ENCODE results near the gene L3MBTL3.
A peak's percentile ranks its signal among the peaks of the same experiment; 100 is the strongest.

L3MBTL3 gene

DNA sequence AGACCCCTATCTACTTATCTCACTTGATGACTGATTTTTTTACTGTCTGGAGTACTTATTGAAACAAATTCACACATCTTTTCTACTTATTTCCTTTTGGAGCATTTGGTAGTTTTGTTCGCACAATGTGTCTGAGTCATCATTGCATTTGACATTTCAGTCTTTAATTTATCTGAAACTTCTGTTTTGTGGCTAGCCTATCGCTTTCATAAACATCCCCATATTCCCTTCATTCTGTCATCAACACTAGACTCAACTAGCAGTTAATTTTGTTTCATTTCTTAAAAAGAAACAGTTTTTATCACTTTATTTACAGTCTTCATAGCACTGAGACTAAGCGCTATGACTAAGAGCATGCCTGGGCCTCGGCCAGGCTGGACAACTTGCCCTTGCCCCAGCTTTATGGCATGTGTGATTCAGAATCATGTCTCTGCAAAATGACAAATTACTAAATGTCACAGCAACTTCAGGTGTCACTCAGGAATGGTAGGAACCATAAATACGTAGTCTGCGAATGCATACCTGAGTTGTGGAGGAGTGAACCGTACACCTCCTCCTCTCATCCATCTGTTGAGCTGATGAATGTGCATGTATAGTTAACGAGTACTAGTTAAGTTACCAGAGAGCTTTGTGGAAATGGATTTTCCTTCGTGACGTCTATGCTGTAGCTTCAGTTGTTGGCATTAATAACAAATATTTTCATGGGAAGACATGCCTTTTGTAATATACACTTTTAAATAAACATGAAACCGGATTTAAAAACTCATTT lies 16.2 kb downstream of the L3MBTL3 start:
- TF ChIP-seq, protein P1, sequence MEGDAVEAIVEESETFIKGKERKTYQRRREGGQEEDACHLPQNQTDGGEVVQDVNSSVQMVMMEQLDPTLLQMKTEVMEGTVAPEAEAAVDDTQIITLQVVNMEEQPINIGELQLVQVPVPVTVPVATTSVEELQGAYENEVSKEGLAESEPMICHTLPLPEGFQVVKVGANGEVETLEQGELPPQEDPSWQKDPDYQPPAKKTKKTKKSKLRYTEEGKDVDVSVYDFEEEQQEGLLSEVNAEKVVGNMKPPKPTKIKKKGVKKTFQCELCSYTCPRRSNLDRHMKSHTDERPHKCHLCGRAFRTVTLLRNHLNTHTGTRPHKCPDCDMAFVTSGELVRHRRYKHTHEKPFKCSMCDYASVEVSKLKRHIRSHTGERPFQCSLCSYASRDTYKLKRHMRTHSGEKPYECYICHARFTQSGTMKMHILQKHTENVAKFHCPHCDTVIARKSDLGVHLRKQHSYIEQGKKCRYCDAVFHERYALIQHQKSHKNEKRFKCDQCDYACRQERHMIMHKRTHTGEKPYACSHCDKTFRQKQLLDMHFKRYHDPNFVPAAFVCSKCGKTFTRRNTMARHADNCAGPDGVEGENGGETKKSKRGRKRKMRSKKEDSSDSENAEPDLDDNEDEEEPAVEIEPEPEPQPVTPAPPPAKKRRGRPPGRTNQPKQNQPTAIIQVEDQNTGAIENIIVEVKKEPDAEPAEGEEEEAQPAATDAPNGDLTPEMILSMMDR (IDR thresholded peaks at IDR 0.05; ENCODE audit: extremely low read depth, insufficient read depth, missing control alignments), result no peak
- in situ Hi-C loops (cut with MboI; ENCODE audit: low pct_unique_long_range_greater_than_20kb, low sequenced_read_pairs, unreplicated experiment), result no loop called here
- DNase-seq (ENCODE audit: low spot score), result no peak

DNA sequence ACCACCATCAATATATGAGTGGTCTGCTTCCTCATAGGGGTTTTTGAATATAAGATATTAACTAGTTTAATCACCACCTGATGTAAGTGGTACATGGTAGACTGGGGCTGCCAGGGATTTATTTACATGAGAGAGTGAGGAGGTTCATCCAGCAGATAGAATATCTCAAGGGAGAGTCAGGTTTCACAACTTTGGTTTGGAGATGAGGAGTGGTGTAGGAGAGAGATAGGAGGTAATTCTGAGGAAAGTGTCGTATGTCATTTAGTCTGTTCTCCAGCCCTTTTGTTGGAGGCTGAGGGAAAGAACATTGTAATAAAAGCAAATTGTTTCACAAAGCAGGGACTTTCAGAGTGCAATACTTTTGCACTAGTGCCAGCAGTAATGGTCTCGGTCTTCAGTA lies 16.8 kb downstream of the L3MBTL3 start:
- DNase-seq (ENCODE audit: low spot score), result no peak
- in situ Hi-C loops (cut with MboI; ENCODE audit: low pct_unique_long_range_greater_than_20kb, low sequenced_read_pairs, unreplicated experiment), result no loop called here
- TF ChIP-seq, protein P1 (IDR thresholded peaks at IDR 0.05; ENCODE audit: extremely low read depth, insufficient read depth, missing control alignments), result no peak

DNA sequence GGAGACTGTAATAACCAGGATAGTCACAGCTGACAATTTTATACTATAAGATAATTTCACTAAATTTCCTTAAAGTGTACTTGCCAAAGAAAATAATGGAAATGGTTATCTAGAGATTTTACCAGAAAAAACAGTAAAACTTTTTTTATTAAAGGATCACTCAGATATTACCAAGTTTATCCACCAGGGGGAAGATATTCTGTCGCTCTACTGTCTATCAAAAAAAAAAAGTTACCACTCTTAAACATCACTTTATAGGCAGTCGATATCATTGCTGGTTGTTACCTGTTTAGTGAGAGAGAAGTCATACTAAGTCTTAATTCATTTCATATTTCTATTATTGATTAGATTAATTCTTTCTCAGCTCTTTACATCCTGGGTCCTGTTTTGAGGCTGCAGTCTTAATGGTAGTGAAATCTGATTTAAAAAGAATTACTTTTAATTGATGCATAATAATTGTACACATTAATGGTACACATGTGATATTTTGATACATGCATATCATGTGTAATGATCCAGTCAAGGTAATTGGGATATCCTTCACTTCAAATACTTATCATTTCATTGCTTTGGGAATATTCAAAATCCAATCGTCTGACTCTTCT lies 18.9 kb downstream of the L3MBTL3 start:
- in situ Hi-C loops (cut with MboI; ENCODE audit: low pct_unique_long_range_greater_than_20kb, low sequenced_read_pairs, unreplicated experiment), result no loop called here
- no peak for DNase-seq (ENCODE audit: low spot score)
- TF ChIP-seq, protein P1 (IDR thresholded peaks at IDR 0.05; ENCODE audit: extremely low read depth, insufficient read depth, missing control alignments), result peak; percentile 24

DNA sequence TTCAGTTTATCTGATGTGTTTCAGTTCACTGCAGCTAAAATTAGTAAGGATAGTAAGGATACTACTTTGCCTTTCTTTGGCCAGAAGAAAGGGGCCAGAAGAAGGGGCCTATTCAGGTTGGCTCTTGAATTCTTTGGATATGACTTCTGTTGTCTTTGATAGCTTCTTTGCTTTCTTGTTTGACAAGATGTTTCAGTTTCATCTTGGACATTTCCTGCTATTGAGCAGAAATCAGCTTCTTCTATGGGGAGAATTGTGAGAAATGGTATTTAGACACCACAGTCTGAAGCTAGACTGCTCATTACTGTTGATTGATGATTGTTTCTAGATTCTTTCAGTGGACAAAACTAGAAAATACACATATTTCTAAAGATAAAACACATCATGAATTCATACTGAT lies 23.2 kb downstream of the L3MBTL3 start:
- in situ Hi-C loops (cut with MboI; ENCODE audit: low pct_unique_long_range_greater_than_20kb, low sequenced_read_pairs, unreplicated experiment), result no loop called here
- TF ChIP-seq, protein P1 (IDR thresholded peaks at IDR 0.05; ENCODE audit: extremely low read depth, insufficient read depth, missing control alignments), result no peak
- DNase-seq (ENCODE audit: low spot score), result no peak

DNA sequence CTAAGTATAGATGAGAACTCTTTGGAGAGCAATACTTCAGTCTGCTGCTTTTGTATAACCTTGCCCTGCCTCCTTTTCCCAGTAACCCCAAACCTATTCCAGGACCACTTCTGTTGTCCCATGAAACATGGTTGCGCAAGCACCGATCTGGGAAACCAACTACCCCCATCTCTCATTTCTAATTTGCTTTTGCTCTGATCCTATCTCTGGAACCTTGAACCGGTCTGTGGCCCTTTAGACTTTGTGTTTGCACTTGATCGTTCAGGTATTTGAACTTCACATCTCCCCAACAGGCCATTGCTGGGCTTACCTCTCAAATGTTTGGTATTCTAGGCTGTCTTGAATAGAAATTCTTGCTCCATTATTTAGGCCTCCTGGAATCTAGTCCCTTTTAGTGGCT lies 25.0 kb downstream of the L3MBTL3 start:
- TF ChIP-seq, protein P1 (IDR thresholded peaks at IDR 0.05; ENCODE audit: extremely low read depth, insufficient read depth, missing control alignments), result no peak
- in situ Hi-C loops (cut with MboI; ENCODE audit: low pct_unique_long_range_greater_than_20kb, low sequenced_read_pairs, unreplicated experiment), result no loop called here
- DNase-seq (ENCODE audit: low spot score), result no peak

DNA sequence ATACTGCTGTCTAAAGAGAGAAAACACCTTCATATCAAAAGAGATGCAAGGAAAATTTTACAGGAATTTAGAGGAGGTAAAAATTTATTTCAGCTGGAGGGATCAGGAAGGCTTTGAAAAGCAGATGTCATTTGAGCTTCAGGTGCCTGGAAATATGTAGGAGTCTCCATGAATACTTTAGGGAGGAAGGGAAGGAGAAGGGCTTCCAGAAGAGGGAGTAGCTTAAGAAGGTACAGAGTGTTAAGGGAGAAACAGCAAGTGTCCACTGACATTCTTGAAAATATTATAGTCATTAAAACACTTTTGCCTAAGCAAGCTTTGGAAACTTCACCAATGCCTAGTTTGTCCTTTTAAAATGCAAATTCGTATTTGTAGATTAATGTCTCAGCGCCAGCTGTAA lies 27.2 kb downstream of the L3MBTL3 start:
- TF ChIP-seq, protein P1 (IDR thresholded peaks at IDR 0.05; ENCODE audit: extremely low read depth, insufficient read depth, missing control alignments), result no peak
- no peak for DNase-seq (ENCODE audit: low spot score)
- in situ Hi-C loops (cut with MboI; ENCODE audit: low pct_unique_long_range_greater_than_20kb, low sequenced_read_pairs, unreplicated experiment), result no loop called here
